GM23338 (cell line): ENCODE results near the gene STAU1. TPM values are rescaled to one million over a fixed set of nuclear protein-coding genes. Genes with fewer than 3 reads are reported as not detected.
A peak's percentile ranks its signal among the peaks of the same experiment; 100 is the strongest.

ENCODE experiments used
- ATAC-seq: fragments of 200-7000 bp; cut with Tn5 transposase; 3 replicates; pipeline ENCODE4 v1.9.1; 2020
- DNase-seq: peaks from one replicate; pipeline ENCODE4 v3.0.0-alpha.2; 2015; ENCODE audit warnings: low spot score
- H2AFZ ChIP-seq: fragments of 200-600 bp; sonication (generic); 2 replicates; pipeline ENCODE4 v1.8.0; 2016; ENCODE audit warnings: antibody characterized with exemption, mild to moderate bottlenecking, moderate library complexity
- H3F3A ChIP-seq: fragments of 200-600 bp; sonication (generic); replicated peaks from 2 replicates; pipeline ENCODE4 v1.8.0; 2017; ENCODE audit warnings: antibody characterized with exemption, mixed run types, low read depth
- H3K27ac ChIP-seq: fragments of 200-600 bp; sonication (generic); 2 replicates; pipeline ENCODE4 v1.6.1; 2016; ENCODE audit warnings: low read depth
- H3K27me3 ChIP-seq: fragments of 200-600 bp; sonication (generic); 2 replicates; pipeline ENCODE4 v1.8.0; 2016; ENCODE audit warnings: mild to moderate bottlenecking, mixed run types, moderate library complexity; ENCODE audit not compliant: insufficient read depth
- H3K36me3 ChIP-seq: fragments of 200-600 bp; sonication (generic); 2 replicates; pipeline ENCODE4 v1.8.0; 2016; ENCODE audit warnings: mild to moderate bottlenecking; ENCODE audit not compliant: insufficient read depth
- H3K4me1 ChIP-seq: fragments of 200-600 bp; sonication (generic); 2 replicates; pipeline ENCODE4 v1.8.0; 2016; ENCODE audit warnings: mild to moderate bottlenecking, moderate library complexity; ENCODE audit not compliant: insufficient read depth
- H3K4me2 ChIP-seq: fragments of 200-600 bp; sonication (generic); 2 replicates; pipeline ENCODE4 v1.7.1; 2017; ENCODE audit warnings: mixed run types
- H3K4me3 ChIP-seq: fragments of 200-600 bp; sonication (generic); 2 replicates; pipeline ENCODE4 v1.6.1; 2016; ENCODE audit warnings: mixed run types
- H3K79me2 ChIP-seq: fragments of 200-600 bp; sonication (generic); replicated peaks from 2 replicates; pipeline ENCODE4 v1.8.0; 2017; ENCODE audit warnings: mild to moderate bottlenecking; ENCODE audit not compliant: insufficient read depth
- H3K9me2 ChIP-seq: fragments of 200-600 bp; sonication (generic); 2 replicates; pipeline ENCODE4 v1.8.0; 2017; ENCODE audit not compliant: insufficient read depth
- H4K20me1 ChIP-seq: fragments of 200-600 bp; sonication (generic); replicated peaks from 2 replicates; pipeline ENCODE4 v1.8.0; 2017; ENCODE audit warnings: mild to moderate bottlenecking; ENCODE audit not compliant: insufficient read depth
- H3K27ac Mint-ChIP-seq: 2 replicates; pipeline ENCODE4 v1.8.0; 2020; ENCODE audit warnings: inconsistent platforms, mild to moderate bottlenecking, moderate library complexity, mixed read lengths
- H3K27me3 Mint-ChIP-seq: 3 replicates; pipeline ENCODE4 v1.8.0; 2022; ENCODE audit warnings: low read depth, mild to moderate bottlenecking, moderate library complexity, mixed read lengths, inconsistent platforms; ENCODE audit not compliant: insufficient read depth, poor library complexity
- H3K36me3 Mint-ChIP-seq: 3 replicates; pipeline ENCODE4 v1.8.0; 2021; ENCODE audit warnings: low read depth, mild to moderate bottlenecking, inconsistent platforms, moderate library complexity, mixed read lengths
- H3K4me1 Mint-ChIP-seq: 3 replicates; pipeline ENCODE4 v1.8.0; 2020; ENCODE audit warnings: mild to moderate bottlenecking, inconsistent platforms, mixed read lengths
- H3K4me3 Mint-ChIP-seq: 3 replicates; pipeline ENCODE4 v1.8.0; 2021; ENCODE audit warnings: moderate library complexity, mild to moderate bottlenecking, inconsistent platforms, mixed read lengths
- H3K9me3 Mint-ChIP-seq: 3 replicates; pipeline ENCODE4 v1.8.0; 2020; ENCODE audit warnings: moderate library complexity, mild to moderate bottlenecking, inconsistent platforms, mixed read lengths
- STAT1 ChIP-seq: IDR thresholded peaks from one replicate; pipeline ENCODE4 v1.6.1; 2016; ENCODE audit warnings: antibody characterized with exemption; ENCODE audit not compliant: unreplicated experiment
- ZNF114 ChIP-seq: fragments of 250-450 bp; sonication (Bioruptor Pico); IDR thresholded peaks from 2 replicates; pipeline ENCODE4 v1.5.0; 2020; ENCODE audit warnings: mild to moderate bottlenecking, moderate library complexity
- polyA plus RNA-seq: library from polyadenylated mRNA; unstranded; fragments of >200 nt; fragmentation: Nextera tagmentation; extraction: Ambion mirVana; gene quantifications from 2 replicates; pipeline ENCODE4 v1.2.1, GENCODE V29; 2016
- total RNA-seq: library from RNA; depleted of rRNA; stranded (reverse); fragments of >200 nt; shearing (Covaris generic); gene quantifications from 2 replicates; pipeline ENCODE4 v1.2.3, GENCODE V29; 2014
- TF ChIP-seq, protein P1 (sequence below): IDR thresholded peaks from one replicate; pipeline ENCODE4 v1.6.1; 2018; ENCODE audit warnings: antibody characterized with exemption; ENCODE audit not compliant: unreplicated experiment
- TF ChIP-seq, protein P2 (sequence below): fragments of 250-450 bp; sonication (Bioruptor Pico); IDR thresholded peaks from 2 replicates; pipeline ENCODE4 v1.5.0; 2020; ENCODE audit warnings: mild to moderate bottlenecking, moderate library complexity

Gene STAU1
- total and polyA plus RNA-seq, 2 experiments from 2014 or later = 102 TPM

DNA sequence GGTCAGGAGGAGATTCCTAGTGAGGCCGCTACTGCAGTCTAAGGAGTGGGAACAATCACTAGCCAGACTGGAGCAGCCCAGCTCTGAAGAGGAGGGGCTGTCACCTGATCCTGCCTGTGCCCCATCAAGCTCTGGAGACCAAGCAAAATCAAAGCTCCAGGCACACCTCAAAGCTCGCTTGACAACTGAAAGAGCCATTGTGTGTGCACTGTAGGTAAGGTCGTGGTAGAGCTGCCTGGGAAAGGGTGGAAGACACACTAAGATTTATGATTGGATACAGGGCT is 83.8 kb downstream of the STAU1 start:
- H3K9me2 ChIP-seq = 0 out of 2 replicates have a peak, but pooled peaks cover 3% of the 10 kb centered on the region
- Mint-ChIP-seq H3K4me1 (peaks cover 10% of the 10 kb centered on the region; the same call in 2 of the 3 replicates), H3K27ac (no peak overlapping the region; the same call in 1 of the 2 replicates), H3K36me3 (peaks cover 60% of the 10 kb centered on the region), H3K9me3 (peaks cover 3% of the 10 kb centered on the region; the same call in 1 of the 3 replicates), H3K4me3 (no peak overlapping the region), H3K27me3 (peaks cover 18% of the 10 kb centered on the region)
- peaks cover 30% of the 10 kb centered on the region for H3K36me3 ChIP-seq
- DNase-seq (peak; percentile 42), ATAC-seq (peak; percentile 75)
- no peaks in the 10 kb centered on the region for H3K4me1 ChIP-seq
- no peak overlapping the region for H2AFZ ChIP-seq
- no peak overlapping the region for H3K4me2 ChIP-seq
- H3K27ac ChIP-seq = 0 out of 2 replicates have a peak overlapping the region, but pooled peaks have one; percentile 7
- peaks cover 12% of the 10 kb centered on the region for H3K79me2 ChIP-seq
- no peak overlapping the region for H3K4me3 ChIP-seq
- TF ChIP-seq, protein P1, sequence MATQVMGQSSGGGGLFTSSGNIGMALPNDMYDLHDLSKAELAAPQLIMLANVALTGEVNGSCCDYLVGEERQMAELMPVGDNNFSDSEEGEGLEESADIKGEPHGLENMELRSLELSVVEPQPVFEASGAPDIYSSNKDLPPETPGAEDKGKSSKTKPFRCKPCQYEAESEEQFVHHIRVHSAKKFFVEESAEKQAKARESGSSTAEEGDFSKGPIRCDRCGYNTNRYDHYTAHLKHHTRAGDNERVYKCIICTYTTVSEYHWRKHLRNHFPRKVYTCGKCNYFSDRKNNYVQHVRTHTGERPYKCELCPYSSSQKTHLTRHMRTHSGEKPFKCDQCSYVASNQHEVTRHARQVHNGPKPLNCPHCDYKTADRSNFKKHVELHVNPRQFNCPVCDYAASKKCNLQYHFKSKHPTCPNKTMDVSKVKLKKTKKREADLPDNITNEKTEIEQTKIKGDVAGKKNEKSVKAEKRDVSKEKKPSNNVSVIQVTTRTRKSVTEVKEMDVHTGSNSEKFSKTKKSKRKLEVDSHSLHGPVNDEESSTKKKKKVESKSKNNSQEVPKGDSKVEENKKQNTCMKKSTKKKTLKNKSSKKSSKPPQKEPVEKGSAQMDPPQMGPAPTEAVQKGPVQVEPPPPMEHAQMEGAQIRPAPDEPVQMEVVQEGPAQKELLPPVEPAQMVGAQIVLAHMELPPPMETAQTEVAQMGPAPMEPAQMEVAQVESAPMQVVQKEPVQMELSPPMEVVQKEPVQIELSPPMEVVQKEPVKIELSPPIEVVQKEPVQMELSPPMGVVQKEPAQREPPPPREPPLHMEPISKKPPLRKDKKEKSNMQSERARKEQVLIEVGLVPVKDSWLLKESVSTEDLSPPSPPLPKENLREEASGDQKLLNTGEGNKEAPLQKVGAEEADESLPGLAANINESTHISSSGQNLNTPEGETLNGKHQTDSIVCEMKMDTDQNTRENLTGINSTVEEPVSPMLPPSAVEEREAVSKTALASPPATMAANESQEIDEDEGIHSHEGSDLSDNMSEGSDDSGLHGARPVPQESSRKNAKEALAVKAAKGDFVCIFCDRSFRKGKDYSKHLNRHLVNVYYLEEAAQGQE = no peak
- no peak for TF ChIP-seq STAT1
- TF ChIP-seq ZNF114 (CRISPR knock-in tag) = no peak
- TF ChIP-seq, protein P2, sequence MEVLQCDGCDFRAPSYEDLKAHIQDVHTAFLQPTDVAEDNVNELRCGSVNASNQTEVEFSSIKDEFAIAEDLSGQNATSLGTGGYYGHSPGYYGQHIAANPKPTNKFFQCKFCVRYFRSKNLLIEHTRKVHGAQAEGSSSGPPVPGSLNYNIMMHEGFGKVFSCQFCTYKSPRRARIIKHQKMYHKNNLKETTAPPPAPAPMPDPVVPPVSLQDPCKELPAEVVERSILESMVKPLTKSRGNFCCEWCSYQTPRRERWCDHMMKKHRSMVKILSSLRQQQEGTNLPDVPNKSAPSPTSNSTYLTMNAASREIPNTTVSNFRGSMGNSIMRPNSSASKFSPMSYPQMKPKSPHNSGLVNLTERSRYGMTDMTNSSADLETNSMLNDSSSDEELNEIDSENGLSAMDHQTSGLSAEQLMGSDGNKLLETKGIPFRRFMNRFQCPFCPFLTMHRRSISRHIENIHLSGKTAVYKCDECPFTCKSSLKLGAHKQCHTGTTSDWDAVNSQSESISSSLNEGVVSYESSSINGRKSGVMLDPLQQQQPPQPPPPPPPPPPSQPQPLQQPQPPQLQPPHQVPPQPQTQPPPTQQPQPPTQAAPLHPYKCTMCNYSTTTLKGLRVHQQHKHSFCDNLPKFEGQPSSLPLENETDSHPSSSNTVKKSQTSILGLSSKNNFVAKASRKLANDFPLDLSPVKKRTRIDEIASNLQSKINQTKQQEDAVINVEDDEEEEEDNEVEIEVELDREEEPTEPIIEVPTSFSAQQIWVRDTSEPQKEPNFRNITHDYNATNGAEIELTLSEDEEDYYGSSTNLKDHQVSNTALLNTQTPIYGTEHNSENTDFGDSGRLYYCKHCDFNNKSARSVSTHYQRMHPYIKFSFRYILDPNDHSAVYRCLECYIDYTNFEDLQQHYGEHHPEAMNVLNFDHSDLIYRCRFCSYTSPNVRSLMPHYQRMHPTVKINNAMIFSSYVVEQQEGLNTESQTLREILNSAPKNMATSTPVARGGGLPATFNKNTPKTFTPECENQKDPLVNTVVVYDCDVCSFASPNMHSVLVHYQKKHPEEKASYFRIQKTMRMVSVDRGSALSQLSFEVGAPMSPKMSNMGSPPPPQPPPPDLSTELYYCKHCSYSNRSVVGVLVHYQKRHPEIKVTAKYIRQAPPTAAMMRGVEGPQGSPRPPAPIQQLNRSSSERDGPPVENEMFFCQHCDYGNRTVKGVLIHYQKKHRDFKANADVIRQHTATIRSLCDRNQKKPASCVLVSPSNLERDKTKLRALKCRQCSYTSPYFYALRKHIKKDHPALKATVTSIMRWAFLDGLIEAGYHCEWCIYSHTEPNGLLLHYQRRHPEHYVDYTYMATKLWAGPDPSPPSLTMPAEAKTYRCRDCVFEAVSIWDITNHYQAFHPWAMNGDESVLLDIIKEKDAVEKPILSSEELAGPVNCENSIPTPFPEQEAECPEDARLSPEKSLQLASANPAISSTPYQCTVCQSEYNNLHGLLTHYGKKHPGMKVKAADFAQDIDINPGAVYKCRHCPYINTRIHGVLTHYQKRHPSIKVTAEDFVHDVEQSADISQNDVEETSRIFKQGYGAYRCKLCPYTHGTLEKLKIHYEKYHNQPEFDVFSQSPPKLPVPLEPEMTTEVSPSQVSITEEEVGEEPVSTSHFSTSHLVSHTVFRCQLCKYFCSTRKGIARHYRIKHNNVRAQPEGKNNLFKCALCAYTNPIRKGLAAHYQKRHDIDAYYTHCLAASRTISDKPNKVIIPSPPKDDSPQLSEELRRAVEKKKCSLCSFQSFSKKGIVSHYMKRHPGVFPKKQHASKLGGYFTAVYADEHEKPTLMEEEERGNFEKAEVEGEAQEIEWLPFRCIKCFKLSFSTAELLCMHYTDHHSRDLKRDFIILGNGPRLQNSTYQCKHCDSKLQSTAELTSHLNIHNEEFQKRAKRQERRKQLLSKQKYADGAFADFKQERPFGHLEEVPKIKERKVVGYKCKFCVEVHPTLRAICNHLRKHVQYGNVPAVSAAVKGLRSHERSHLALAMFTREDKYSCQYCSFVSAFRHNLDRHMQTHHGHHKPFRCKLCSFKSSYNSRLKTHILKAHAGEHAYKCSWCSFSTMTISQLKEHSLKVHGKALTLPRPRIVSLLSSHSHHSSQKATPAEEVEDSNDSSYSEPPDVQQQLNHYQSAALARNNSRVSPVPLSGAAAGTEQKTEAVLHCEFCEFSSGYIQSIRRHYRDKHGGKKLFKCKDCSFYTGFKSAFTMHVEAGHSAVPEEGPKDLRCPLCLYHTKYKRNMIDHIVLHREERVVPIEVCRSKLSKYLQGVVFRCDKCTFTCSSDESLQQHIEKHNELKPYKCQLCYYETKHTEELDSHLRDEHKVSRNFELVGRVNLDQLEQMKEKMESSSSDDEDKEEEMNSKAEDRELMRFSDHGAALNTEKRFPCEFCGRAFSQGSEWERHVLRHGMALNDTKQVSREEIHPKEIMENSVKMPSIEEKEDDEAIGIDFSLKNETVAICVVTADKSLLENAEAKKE (CRISPR knock-in tag) = no peak
- peaks cover 40% of the 10 kb centered on the region for H4K20me1 ChIP-seq
- no peaks in the 10 kb centered on the region for H3K27me3 ChIP-seq
- peaks cover 43% of the 10 kb centered on the region for H3F3A ChIP-seq
